ENCODE data around the gene RPP40. TPM values are rescaled to one million over a fixed set of nuclear protein-coding genes. Genes with fewer than 3 reads are reported as not detected.

RPP40 gene
- total RNA-seq, 1 experiment from 2014 or later, result 51.3 TPM

Other genes with a start within 250 kb of the RPP40 start
- 21.2 and 28.4 TPM in 2 replicates for gene CDYL, start 227.6 kb downstream of the RPP40 start, total RNA-seq (2014; rRNA removed; shearing (Covaris generic))
- 0.13 TPM in 1 of 2 replicates, not detected in the other for gene PPP1R3G, start 81.3 kb upstream of the RPP40 start, total RNA-seq (2014; rRNA removed; shearing (Covaris generic))